K562 (cell line): ENCODE data around the gene PITPNM3.

Experiments
- BDP1 ChIP-seq: IDR thresholded peaks from 3 replicates; pipeline ENCODE4 v1.6.1; 2011; ENCODE audit not compliant: insufficient read length, insufficient read depth
- CTCF ChIP-seq, 3 experiments: IDR thresholded peaks in 2 of 3; conservative IDR thresholded peaks in 1 of 3; 2 replicates each; pipeline ENCODE4 v1.5.1; 2011 to 2012; ENCODE audit warnings: low read length in 3 of 3, mild to moderate bottlenecking in 3 of 3, control low read depth in 2 of 3, improper control_type of control experiment in 1 of 3, inconsistent platforms in 1 of 3, low read depth in 1 of 3, mixed read lengths in 1 of 3, moderate library complexity in 1 of 3; ENCODE audit not compliant: insufficient read depth in 2 of 3
- FOXJ3 ChIP-seq: sonication (generic); formaldehyde crosslinking; IDR thresholded peaks from 2 replicates; pipeline ENCODE4 v1.4.0; 2020; ENCODE audit warnings: mild to moderate bottlenecking, missing genetic modification reagents
- GTF2A2 ChIP-seq: IDR thresholded peaks from 2 replicates; pipeline ENCODE4 v1.6.1; 2016; ENCODE audit warnings: mild to moderate bottlenecking, missing genetic modification characterization, missing compliant biosample characterization
- KAT2B ChIP-seq: IDR thresholded peaks from one replicate; pipeline ENCODE4 v1.6.1; 2012; ENCODE audit warnings: low read depth, mild to moderate bottlenecking, control low read depth, inconsistent platforms, low read length, moderate library complexity
- MAFK ChIP-seq: IDR thresholded peaks from 2 replicates; pipeline ENCODE4 v1.6.1; 2011; ENCODE audit warnings: low read length, improper control_type of control experiment
- NRF1 ChIP-seq, 2 experiments: fragments of 450-650 bp; IDR thresholded peaks in 1 of 2; conservative IDR thresholded peaks in 1 of 2; 2 replicates each; pipeline ENCODE4 v1.6.1; 2014; ENCODE audit warnings: mild to moderate bottlenecking in 2 of 2
- PHF20 ChIP-seq: fragments of 450-650 bp; IDR thresholded peaks from 2 replicates; pipeline ENCODE4 v1.6.1; 2018; ENCODE audit not compliant: partially characterized antibody
- SIN3B ChIP-seq: fragments of 450-650 bp; IDR thresholded peaks from 2 replicates; pipeline ENCODE4 v1.6.1; 2017; ENCODE audit warnings: low read depth, mild to moderate bottlenecking, moderate library complexity
- ZBTB26 ChIP-seq: fragments of 450-650 bp; formaldehyde crosslinking; IDR thresholded peaks from 2 replicates; pipeline ENCODE4 v1.4.0; 2022; ENCODE audit warnings: missing genetic modification characterization
- ZBTB8A ChIP-seq: fragments of 450-650 bp; IDR thresholded peaks from 2 replicates; pipeline ENCODE4 v1.6.1; 2018; ENCODE audit warnings: mild to moderate bottlenecking, moderate library complexity; ENCODE audit not compliant: partially characterized antibody
- TF ChIP-seq, protein P1 (sequence below): sonication (generic); formaldehyde crosslinking; IDR thresholded peaks from 2 replicates; pipeline ENCODE4 v1.8.1; 2023; ENCODE audit warnings: mild to moderate bottlenecking, missing genetic modification reagents

- no peak for TF ChIP-seq KAT2B
- no peak for TF ChIP-seq CTCF (IDR thresholded peaks at IDR 0.05 in 2 of 3, conservative IDR thresholded peaks at IDR 0.05 in 1 of 3; ENCODE audit: insufficient read depth in 2 of 3, low read depth in 1 of 3, low read length in 3 of 3)
- no peak for TF ChIP-seq BDP1
- no peak for TF ChIP-seq NRF1 (conservative IDR thresholded peaks at IDR 0.05 in 1 of 2, IDR thresholded peaks at IDR 0.05 in 1 of 2)
- no peak for TF ChIP-seq FOXJ3
- TF ChIP-seq PHF20, result no peak
- no peak for TF ChIP-seq ZBTB26 (CRISPR knock-in tag)
- TF ChIP-seq GTF2A2, result no peak
- no peak for TF ChIP-seq ZBTB8A
- TF ChIP-seq, protein P1, sequence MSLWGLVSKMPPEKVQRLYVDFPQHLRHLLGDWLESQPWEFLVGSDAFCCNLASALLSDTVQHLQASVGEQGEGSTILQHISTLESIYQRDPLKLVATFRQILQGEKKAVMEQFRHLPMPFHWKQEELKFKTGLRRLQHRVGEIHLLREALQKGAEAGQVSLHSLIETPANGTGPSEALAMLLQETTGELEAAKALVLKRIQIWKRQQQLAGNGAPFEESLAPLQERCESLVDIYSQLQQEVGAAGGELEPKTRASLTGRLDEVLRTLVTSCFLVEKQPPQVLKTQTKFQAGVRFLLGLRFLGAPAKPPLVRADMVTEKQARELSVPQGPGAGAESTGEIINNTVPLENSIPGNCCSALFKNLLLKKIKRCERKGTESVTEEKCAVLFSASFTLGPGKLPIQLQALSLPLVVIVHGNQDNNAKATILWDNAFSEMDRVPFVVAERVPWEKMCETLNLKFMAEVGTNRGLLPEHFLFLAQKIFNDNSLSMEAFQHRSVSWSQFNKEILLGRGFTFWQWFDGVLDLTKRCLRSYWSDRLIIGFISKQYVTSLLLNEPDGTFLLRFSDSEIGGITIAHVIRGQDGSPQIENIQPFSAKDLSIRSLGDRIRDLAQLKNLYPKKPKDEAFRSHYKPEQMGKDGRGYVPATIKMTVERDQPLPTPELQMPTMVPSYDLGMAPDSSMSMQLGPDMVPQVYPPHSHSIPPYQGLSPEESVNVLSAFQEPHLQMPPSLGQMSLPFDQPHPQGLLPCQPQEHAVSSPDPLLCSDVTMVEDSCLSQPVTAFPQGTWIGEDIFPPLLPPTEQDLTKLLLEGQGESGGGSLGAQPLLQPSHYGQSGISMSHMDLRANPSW (CRISPR knock-in tag), result no peak
- TF ChIP-seq MAFK, result no peak
- no peak for TF ChIP-seq SIN3B
These were observed 76.1 kb downstream of the PITPNM3 start for GRCh38 chr17:6480303-6480675.
